Measurements from ENCODE around the gene KIAA1549.
"Not testable (repeated sequence)": the region's sequence is repeated elsewhere in the genome, so short reads cannot be mapped to it uniquely, and the experiment has no call there.

The KIAA1549 gene

GRCh38 chr7:138981332-138982203 lies at the start of gene KIAA1549:
KIAA1549 (minus strand) TSS chr7:138981389; CDS start chr7:138981269, 120 bp downstream.
- peak; percentile 80 for DNase-seq (ENCODE audit: low spot score)

- DNase-seq (ENCODE audit: low spot score) = no peak
These were observed 48.2 kb upstream of the KIAA1549 start for GRCh38 chr7:139029353-139029752.

- DNase-seq (ENCODE audit: low spot score) = no peak
These were observed 45.4 kb upstream of the KIAA1549 start for GRCh38 chr7:139026551-139026950.

GRCh38 chr7:139025861-139026260 lies 44.7 kb upstream of the KIAA1549 start:
- DNase-seq (ENCODE audit: low spot score) = not testable (repeated sequence)

- DNase-seq (ENCODE audit: low spot score) = peak; percentile 71
These were observed 41.9 kb upstream of the KIAA1549 start for GRCh38 chr7:139023076-139023475.

GRCh38 chr7:139022286-139022685 lies 41.1 kb upstream of the KIAA1549 start:
- no peak for DNase-seq (ENCODE audit: low spot score)

GRCh38 chr7:139018910-139019309 lies 37.7 kb upstream of the KIAA1549 start:
- no peak for DNase-seq (ENCODE audit: low spot score)

GRCh38 chr7:139016931-139017511 lies 35.8 kb upstream of the KIAA1549 start:
- peak; percentile 97 for DNase-seq (ENCODE audit: low spot score)

- DNase-seq (ENCODE audit: low spot score) = no peak
These were observed 30.2 kb upstream of the KIAA1549 start for GRCh38 chr7:139011373-139011772.

GRCh38 chr7:139004321-139005090 lies 23.3 kb upstream of the KIAA1549 start:
- no peak for DNase-seq (ENCODE audit: low spot score)

- no peak for DNase-seq (ENCODE audit: low spot score)
These were observed 18.2 kb upstream of the KIAA1549 start for GRCh38 chr7:138999414-138999813.

- DNase-seq (ENCODE audit: low spot score) = no peak
These were observed 10.9 kb upstream of the KIAA1549 start for GRCh38 chr7:138992052-138992531.

GRCh38 chr7:138987686-138988085 lies 6.5 kb upstream of the KIAA1549 start:
- no peak for DNase-seq (ENCODE audit: low spot score)

GRCh38 chr7:138982204-138982623 lies 1.0 kb upstream of the KIAA1549 start:
- no peak for DNase-seq (ENCODE audit: low spot score)

- DNase-seq (ENCODE audit: low spot score) = no peak
These were observed 462 bp downstream of the KIAA1549 start for GRCh38 chr7:138980563-138981291.

GRCh38 chr7:138979988-138980562 lies 1.1 kb downstream of the KIAA1549 start:
- DNase-seq (ENCODE audit: low spot score) = no peak

GRCh38 chr7:138979226-138979979 lies 1.8 kb downstream of the KIAA1549 start:
- no peak for DNase-seq (ENCODE audit: low spot score)

GRCh38 chr7:138978541-138979184 lies 2.5 kb downstream of the KIAA1549 start:
- DNase-seq (ENCODE audit: low spot score) = no peak

GRCh38 chr7:138976161-138976560 lies 5.0 kb downstream of the KIAA1549 start:
- not testable (repeated sequence) for DNase-seq (ENCODE audit: low spot score)

Data from COLO829 (cell line).